Esophagus squamous epithelium (tissue), 5 donors: ENCODE data around the gene C10orf95. TPM values are rescaled to one million over a fixed set of nuclear protein-coding genes. Genes with fewer than 3 reads are reported as not detected.
A peak's percentile ranks its signal among the peaks of the same experiment; 100 is the strongest.

ENCODE experiments used
- DNase-seq: peaks from one replicate; lab custom pipeline; 2025; lab: John Stamatoyannopoulos, UW
- H3K27ac ChIP-seq, 4 donors: fragments of 200-600 bp; sonication (generic); one replicate each; pipeline ENCODE4 v1.5.1; 2016 to 2019; ENCODE audit warnings: mild to moderate bottlenecking in 1 of 4
- H3K27me3 ChIP-seq, 4 donors: fragments of 200-600 bp; sonication (generic); 1 replicate in 3 of 4; 2 replicates in 1 of 4; pipeline versions ENCODE4 v1.5.1 to v1.6.0; 2017 to 2021; ENCODE audit warnings: antibody characterized with exemption in 1 of 4
- H3K36me3 ChIP-seq, 3 donors: fragments of 200-600 bp; sonication (generic); one replicate each; pipeline ENCODE4 v1.5.1; 2016 to 2019
- H3K4me1 ChIP-seq, 3 donors: fragments of 200-600 bp; sonication (generic); one replicate each; pipeline ENCODE4 v1.5.1; 2017 to 2019
- H3K4me3 ChIP-seq, 4 donors: fragments of 200-600 bp; sonication (generic); 1 replicate in 3 of 4; 2 replicates in 1 of 4; pipeline ENCODE4 v1.5.1; 2016 to 2019; ENCODE audit warnings: mild to moderate bottlenecking in 2 of 4, moderate library complexity in 1 of 4
- H3K9me3 ChIP-seq, 3 donors: fragments of 200-600 bp; sonication (generic); one replicate each; pipeline ENCODE4 v1.5.1; 2016 to 2019
- POLR2A ChIP-seq, 4 donors: fragments of 450-650 bp; IDR thresholded peaks; one replicate each; pipeline ENCODE4 v1.6.1; 2017; ENCODE audit warnings: antibody characterized with exemption in 4 of 4, mild to moderate bottlenecking in 4 of 4, moderate library complexity in 3 of 4
- WGBS, 2 donors: methylation state at CpG; one replicate each; pipeline ENCODE4 v1.1.5; 2018; 5-methylcytosine and 5-hydroxymethylcytosine counted together
- intact Hi-C: fragments of 100-400 bp; cut with DNase I; formaldehyde crosslinking; loops from one replicate; pipeline ENCODE4 v1.15.0; 2022
- total RNA-seq, 4 donors: library from RNA; depleted of rRNA; stranded (reverse); fragments of >200 nt; gene quantifications; one replicate each; pipeline ENCODE4 v1.1.0, GENCODE V29; 2016
- TF ChIP-seq, protein P1 (sequence below), 6 experiments: fragments of 450-650 bp in 4 of 6; fragments of 200-600 bp in 2 of 6; sonication (generic) in 2 of 6; IDR thresholded peaks; one replicate each; pipeline ENCODE4 v1.5.1; 2016 to 2019; ENCODE audit warnings: antibody characterized with exemption in 6 of 6, mild to moderate bottlenecking in 4 of 6, moderate library complexity in 4 of 6
- donor health status: DM: yes; HTN: yes; CAD: no.

C10orf95 gene
- total RNA-seq, 4 donors from 2014 or later: 0.23 to 1.9 (median 1.1) TPM; not detected in 1

DNA sequence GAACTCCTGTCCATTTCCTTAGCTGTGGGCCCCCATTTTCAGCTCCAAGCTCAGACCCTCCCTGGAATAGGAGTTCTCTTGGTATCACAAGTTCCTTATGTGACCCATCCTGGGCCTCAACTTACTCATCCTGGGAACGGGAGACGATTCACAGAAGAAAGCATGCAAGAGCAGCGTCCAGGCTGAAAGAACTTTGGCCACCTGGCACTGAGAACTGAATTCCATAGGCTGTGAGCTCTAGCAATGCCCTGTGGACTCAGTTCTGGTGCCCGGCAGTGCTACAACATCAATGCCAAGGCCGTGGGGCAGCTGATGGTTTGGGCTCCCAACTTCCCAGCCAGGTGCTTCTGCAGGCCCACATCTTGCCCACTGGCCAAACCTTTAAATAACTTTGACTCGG is 15.0 kb downstream of the C10orf95 start:
- H3K9me3 ChIP-seq: no peaks in the 10 kb centered on the region
- DNase-seq: no peak
- intact Hi-C loops: no loop called here
- H3K27me3 ChIP-seq: peaks cover 0 to 29% (median 0%) of the 10 kb centered on the region in 4 donors
- peaks cover 9 to 47% (median 13%) of the 10 kb centered on the region in 3 donors for H3K4me1 ChIP-seq
- 88 to 90% methylated on average over 1 to 3 of the region's 6 CpGs for WGBS, 2 donors
- no peak overlapping the region for H3K27ac ChIP-seq
- TF ChIP-seq, protein P1, sequence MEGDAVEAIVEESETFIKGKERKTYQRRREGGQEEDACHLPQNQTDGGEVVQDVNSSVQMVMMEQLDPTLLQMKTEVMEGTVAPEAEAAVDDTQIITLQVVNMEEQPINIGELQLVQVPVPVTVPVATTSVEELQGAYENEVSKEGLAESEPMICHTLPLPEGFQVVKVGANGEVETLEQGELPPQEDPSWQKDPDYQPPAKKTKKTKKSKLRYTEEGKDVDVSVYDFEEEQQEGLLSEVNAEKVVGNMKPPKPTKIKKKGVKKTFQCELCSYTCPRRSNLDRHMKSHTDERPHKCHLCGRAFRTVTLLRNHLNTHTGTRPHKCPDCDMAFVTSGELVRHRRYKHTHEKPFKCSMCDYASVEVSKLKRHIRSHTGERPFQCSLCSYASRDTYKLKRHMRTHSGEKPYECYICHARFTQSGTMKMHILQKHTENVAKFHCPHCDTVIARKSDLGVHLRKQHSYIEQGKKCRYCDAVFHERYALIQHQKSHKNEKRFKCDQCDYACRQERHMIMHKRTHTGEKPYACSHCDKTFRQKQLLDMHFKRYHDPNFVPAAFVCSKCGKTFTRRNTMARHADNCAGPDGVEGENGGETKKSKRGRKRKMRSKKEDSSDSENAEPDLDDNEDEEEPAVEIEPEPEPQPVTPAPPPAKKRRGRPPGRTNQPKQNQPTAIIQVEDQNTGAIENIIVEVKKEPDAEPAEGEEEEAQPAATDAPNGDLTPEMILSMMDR (IDR thresholded peaks at IDR 0.05): no peak
- no peak for TF ChIP-seq POLR2A (IDR thresholded peaks at IDR 0.05)
- H3K36me3 ChIP-seq: no peaks in the 10 kb centered on the region
- H3K4me3 ChIP-seq: peak overlapping the region in 1 of 4 donors; percentile 56

DNA sequence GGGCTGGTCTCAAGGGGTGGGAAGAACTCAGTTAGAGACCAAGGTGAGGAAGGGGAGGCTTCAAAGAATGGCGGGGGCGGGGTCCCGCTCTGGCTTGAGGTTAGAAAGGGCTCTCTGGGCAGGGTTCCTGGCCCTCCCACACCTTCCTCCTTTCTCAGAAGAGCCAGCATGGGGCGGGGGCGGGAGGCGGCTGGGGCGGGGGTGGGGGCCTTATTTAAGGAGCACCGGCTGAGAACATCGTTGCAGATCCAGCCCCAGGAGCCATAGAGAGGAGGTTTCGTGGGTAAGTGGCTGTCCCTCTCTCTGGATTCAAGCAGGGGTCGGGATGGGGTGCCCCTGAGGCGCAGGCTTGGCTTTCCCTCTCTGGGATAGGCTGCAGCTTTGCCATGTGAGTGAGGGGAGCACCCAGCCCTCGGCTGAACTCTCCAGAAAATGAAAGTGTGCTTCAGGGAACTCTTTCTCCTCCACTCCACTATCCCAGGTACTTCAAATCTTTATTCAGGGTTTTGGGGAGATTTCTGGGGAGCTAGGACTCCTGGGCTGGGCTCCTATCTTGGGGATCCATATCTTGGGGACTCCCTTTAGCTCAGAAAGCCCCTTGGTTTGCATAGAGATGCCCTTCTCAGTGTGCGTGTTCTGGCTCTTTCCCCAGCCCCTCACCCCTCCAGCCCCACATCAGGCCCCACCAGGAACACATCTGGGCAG is 15.7 kb downstream of the C10orf95 start:
- H3K9me3 ChIP-seq: no peaks in the 10 kb centered on the region
- peak overlapping the region; percentile 7 to 83 (median 48) for H3K27ac ChIP-seq
- H3K4me1 ChIP-seq: peaks cover 9 to 51% (median 16%) of the 10 kb centered on the region in 3 donors
- DNase-seq: no peak
- WGBS, 2 donors: 23% methylated on average over 5 of the region's 14 CpGs; no CpG with 5 or more reads in 1 of the 2 donors
- TF ChIP-seq, protein P1 (IDR thresholded peaks at IDR 0.05): no peak
- TF ChIP-seq POLR2A (IDR thresholded peaks at IDR 0.05): no peak
- intact Hi-C loops: no loop called here
- peaks cover 0 to 29% (median 0%) of the 10 kb centered on the region in 4 donors for H3K27me3 ChIP-seq
- no peaks in the 10 kb centered on the region for H3K36me3 ChIP-seq
- H3K4me3 ChIP-seq: peak overlapping the region in 3 of 4 donors; percentile 13 to 56 (median 28)

DNA sequence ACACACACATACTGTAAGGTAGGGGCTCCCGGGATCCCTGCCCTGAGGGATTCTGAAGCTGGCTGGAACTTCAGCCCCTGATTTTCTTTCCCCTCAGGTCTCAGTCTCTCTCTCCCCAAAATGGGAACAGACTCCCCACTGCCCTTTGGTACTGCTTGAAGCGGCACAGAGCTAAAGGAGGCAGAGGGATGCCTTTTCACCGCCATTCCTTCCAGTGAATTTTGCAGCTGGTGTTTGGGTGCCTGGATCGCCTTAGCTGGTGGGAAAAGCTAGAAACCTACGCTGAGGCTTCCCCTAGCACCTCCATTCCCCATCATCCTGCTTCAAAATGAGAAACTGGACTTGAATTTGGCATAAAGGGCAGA is 16.2 kb downstream of the C10orf95 start:
- no peak for TF ChIP-seq POLR2A (IDR thresholded peaks at IDR 0.05)
- TF ChIP-seq, protein P1 (IDR thresholded peaks at IDR 0.05): no peak
- intact Hi-C loops: no loop called here
- Histone ChIP-seq H3K36me3 (no peaks in the 10 kb centered on the region), H3K4me1 (peaks cover 9 to 51% (median 16%) of the 10 kb centered on the region in 3 donors), H3K27me3 (peaks cover 0 to 29% (median 0%) of the 10 kb centered on the region in 4 donors), H3K27ac (peak overlapping the region; percentile 7 to 83 (median 48)), H3K9me3 (no peaks in the 10 kb centered on the region), H3K4me3 (peak overlapping the region in 2 of 4 donors; percentile 28 to 56)
- no peak for DNase-seq
- WGBS, 2 donors: 47% methylated on average over 5 of the region's 5 CpGs

DNA sequence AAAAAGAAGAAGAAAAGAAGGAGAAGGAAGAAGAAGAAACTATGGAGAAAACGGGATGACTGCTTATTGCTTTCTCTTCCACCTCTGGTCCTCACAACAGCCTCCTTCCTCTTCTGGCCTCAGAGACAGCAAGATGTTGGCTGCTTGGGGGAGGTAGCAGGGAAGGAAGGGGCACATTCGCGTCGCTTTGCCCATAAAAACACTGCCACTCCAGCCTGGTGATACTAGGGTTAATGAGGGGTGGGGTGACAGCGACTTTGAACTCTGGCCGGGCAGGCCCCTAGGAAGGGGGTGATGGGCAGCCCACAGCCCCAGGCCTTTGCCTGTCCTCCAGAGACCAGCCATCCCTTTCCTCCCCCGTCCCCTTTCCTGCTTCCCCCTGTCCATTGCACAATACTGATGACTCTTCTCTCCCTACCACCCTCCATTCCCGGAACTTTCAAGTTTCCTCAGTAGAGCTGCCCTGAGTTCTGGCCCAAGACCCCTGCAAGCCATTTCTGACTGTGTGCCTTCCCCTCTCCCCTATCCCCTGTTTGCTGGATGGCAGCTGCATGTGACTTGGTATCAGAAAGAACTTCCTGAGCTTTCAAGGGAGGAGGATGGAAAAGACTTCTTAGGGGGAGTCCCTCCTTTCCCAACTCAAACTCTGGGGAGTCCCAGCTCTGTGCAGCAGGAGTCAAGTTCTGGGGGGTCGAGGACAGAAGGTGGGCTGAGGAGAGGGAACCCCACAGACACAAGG is 16.8 kb downstream of the C10orf95 start:
- Histone ChIP-seq H3K27me3 (peaks cover 0 to 29% (median 0%) of the 10 kb centered on the region in 4 donors), H3K27ac (peak overlapping the region in 3 of 4 donors; percentile 46 to 83 (median 49)), H3K4me3 (no peak overlapping the region), H3K9me3 (no peaks in the 10 kb centered on the region), H3K36me3 (no peaks in the 10 kb centered on the region), H3K4me1 (peaks cover 9 to 51% (median 16%) of the 10 kb centered on the region in 3 donors)
- TF ChIP-seq POLR2A (IDR thresholded peaks at IDR 0.05): no peak
- TF ChIP-seq, protein P1 (IDR thresholded peaks at IDR 0.05): no peak
- intact Hi-C loops: no loop called here
- 32 to 34% methylated on average over 8 to 9 of the region's 9 CpGs for WGBS, 2 donors
- DNase-seq: no peak

DNA sequence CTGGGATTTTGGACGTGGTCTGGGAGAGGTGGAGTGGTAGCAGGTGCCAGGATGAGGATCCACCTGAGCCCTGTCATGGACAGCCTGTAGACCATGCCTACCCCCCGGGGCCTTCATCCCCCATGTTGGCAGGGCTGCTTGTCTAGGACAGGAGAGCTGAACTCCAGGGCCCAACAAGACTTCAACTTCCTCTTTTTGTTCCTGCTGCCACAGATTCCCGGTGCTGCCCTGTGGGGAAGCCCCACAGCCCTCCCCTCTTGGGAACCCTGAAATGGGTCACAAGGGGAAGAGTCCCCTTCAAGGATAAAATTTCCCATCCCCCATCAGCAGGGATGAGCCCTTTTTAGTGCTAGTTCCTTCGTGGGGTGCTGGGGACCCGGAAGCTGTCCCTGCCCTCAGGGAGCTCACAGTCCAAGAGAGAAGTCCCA is 17.7 kb downstream of the C10orf95 start:
- WGBS, 2 donors: 47 to 51% methylated on average over 2 of the region's 5 CpGs
- Histone ChIP-seq H3K27me3 (peaks cover 0 to 29% (median 0%) of the 10 kb centered on the region in 4 donors), H3K9me3 (no peaks in the 10 kb centered on the region), H3K4me3 (no peak overlapping the region), H3K27ac (peak overlapping the region in 1 of 4 donors; percentile 28), H3K4me1 (peaks cover 9 to 51% (median 16%) of the 10 kb centered on the region in 3 donors), H3K36me3 (no peaks in the 10 kb centered on the region)
- intact Hi-C loops: no loop called here
- TF ChIP-seq, protein P1 (IDR thresholded peaks at IDR 0.05): no peak
- no peak for TF ChIP-seq POLR2A (IDR thresholded peaks at IDR 0.05)
- no peak for DNase-seq
